Lung (tissue), 12 donors: ENCODE measurements around the gene SDK1. TPM values are rescaled to one million over a fixed set of nuclear protein-coding genes. Genes with fewer than 3 reads are reported as not detected.

Source experiments
- ATAC-seq: fragments of 200-7000 bp; cut with Tn5 transposase; one replicate; pipeline ENCODE4 v1.9.1; 2020; ENCODE audit warnings: moderate number of reproducible peaks; ENCODE audit not compliant: insufficient read depth, low FRiP score
- DNase-seq, 3 donors: peaks; one replicate each; pipeline ENCODE4 v3.0.0-alpha.2; 2013 to 2017
- H3K27ac ChIP-seq, 2 donors: one replicate each; pipeline ENCODE4 v1.5.1; 2013; ENCODE audit warnings: mild to moderate bottlenecking in 2 of 2, moderate library complexity in 2 of 2, control low read depth in 1 of 2, inconsistent platforms in 1 of 2, low read depth in 1 of 2, low read length in 1 of 2
- H3K27me3 ChIP-seq, 3 donors: one replicate each; pipeline ENCODE4 v1.5.1; 2013; ENCODE audit warnings: low read length in 2 of 3; ENCODE audit not compliant: control insufficient read depth in 3 of 3, insufficient read depth in 3 of 3
- H3K36me3 ChIP-seq, 4 donors: one replicate each; pipeline ENCODE4 v1.5.1; 2013; ENCODE audit warnings: low read length in 4 of 4, mild to moderate bottlenecking in 1 of 4, moderate library complexity in 1 of 4; ENCODE audit not compliant: control insufficient read depth in 4 of 4, insufficient read depth in 4 of 4
- H3K4me1 ChIP-seq, 5 donors: one replicate each; pipeline ENCODE4 v1.5.1; 2013; ENCODE audit warnings: low read length in 5 of 5, mild to moderate bottlenecking in 2 of 5, moderate library complexity in 1 of 5; ENCODE audit not compliant: control insufficient read depth in 5 of 5, insufficient read depth in 5 of 5
- H3K4me3 ChIP-seq: one replicate; pipeline ENCODE4 v1.5.1; 2013; ENCODE audit warnings: mild to moderate bottlenecking, control low read depth, moderate library complexity
- H3K9ac ChIP-seq, 2 donors: one replicate each; pipeline ENCODE4 v1.5.1; 2013; ENCODE audit warnings: low read length in 2 of 2, control low read depth in 1 of 2; ENCODE audit not compliant: insufficient read depth in 1 of 2
- H3K9me3 ChIP-seq, 4 donors: one replicate each; pipeline ENCODE4 v1.5.1; 2013; ENCODE audit warnings: low read length in 3 of 4, mild to moderate bottlenecking in 1 of 4, moderate library complexity in 1 of 4; ENCODE audit not compliant: control insufficient read depth in 4 of 4, insufficient read depth in 3 of 4
- WGBS, 2 donors: extraction: QIAGEN DNeasy Blood & Tissue Kit; methylation state at CpG; one replicate each; pipeline ENCODE4 v1.1.7; 2013; 5-methylcytosine and 5-hydroxymethylcytosine counted together
- polyA plus RNA-seq, 2 donors: library from polyadenylated mRNA; stranded (reverse); fragments of 200-250 nt; gene quantifications; one replicate each; pipeline ENCODE4 v1.2.1, GENCODE V29; 2013
- total RNA-seq, 2 donors: library from RNA; depleted of rRNA in 1 of 2; stranded (reverse); fragments of >200 nt in 1 of 2; gene quantifications; one replicate each; pipeline ENCODE4 v1.2.1, GENCODE V29; 2014 to 2021
- TF ChIP-seq, protein P1 (sequence below): IDR thresholded peaks from 2 replicates; pipeline ENCODE4 v1.5.1; 2012; ENCODE audit warnings: mild to moderate bottlenecking; ENCODE audit errors: control extremely low read depth, extremely low read depth
- donor health status: control.
- donor health status: control.
- donor health status: Bipolar disorder and iron deficiency.
- donor health status: healthy.
- donor health status: DM: yes; HTN: yes; CAD: no.

The SDK1 gene
- total and polyA plus RNA-seq, 4 donors = 3.7 to 30.1 (median 12.7) TPM

DNA sequence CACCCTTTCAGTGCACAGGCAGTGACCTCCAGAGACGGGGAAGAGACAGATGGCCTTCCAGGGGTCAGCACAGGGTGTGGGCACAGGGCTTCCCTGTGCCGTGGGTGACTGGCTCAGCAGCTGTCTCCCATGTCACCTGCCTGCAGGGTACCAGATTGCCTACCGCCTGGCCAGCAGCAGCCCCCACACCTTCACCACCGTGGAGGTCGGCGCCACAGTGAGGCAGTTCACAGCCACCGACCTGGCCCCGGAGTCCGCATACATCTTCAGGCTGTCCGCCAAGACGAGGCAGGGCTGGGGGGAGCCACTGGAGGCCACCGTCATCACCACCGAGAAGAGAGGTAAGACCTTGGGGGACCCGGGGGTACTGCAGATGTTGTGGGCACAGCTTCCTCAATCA, 844.5 kb downstream of the SDK1 start:
- TF ChIP-seq, protein P1, sequence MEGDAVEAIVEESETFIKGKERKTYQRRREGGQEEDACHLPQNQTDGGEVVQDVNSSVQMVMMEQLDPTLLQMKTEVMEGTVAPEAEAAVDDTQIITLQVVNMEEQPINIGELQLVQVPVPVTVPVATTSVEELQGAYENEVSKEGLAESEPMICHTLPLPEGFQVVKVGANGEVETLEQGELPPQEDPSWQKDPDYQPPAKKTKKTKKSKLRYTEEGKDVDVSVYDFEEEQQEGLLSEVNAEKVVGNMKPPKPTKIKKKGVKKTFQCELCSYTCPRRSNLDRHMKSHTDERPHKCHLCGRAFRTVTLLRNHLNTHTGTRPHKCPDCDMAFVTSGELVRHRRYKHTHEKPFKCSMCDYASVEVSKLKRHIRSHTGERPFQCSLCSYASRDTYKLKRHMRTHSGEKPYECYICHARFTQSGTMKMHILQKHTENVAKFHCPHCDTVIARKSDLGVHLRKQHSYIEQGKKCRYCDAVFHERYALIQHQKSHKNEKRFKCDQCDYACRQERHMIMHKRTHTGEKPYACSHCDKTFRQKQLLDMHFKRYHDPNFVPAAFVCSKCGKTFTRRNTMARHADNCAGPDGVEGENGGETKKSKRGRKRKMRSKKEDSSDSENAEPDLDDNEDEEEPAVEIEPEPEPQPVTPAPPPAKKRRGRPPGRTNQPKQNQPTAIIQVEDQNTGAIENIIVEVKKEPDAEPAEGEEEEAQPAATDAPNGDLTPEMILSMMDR = no peak
- Histone ChIP-seq H3K9me3 (peaks cover 0 to 9% (median 0%) of the 10 kb centered on the region in 4 donors), H3K4me1 (peaks cover 0 to 34% (median 4%) of the 10 kb centered on the region in 5 donors), H3K9ac (no peak overlapping the region), H3K4me3 (no peak overlapping the region), H3K27ac (no peak overlapping the region), H3K36me3 (peaks cover 0 to 4% (median 0%) of the 10 kb centered on the region in 4 donors), H3K27me3 (no peaks in the 10 kb centered on the region)
- ATAC-seq (no peak), DNase-seq (no peak)
- 80 to 94% methylated on average over 14 of the region's 14 CpGs for WGBS, 2 donors

DNA sequence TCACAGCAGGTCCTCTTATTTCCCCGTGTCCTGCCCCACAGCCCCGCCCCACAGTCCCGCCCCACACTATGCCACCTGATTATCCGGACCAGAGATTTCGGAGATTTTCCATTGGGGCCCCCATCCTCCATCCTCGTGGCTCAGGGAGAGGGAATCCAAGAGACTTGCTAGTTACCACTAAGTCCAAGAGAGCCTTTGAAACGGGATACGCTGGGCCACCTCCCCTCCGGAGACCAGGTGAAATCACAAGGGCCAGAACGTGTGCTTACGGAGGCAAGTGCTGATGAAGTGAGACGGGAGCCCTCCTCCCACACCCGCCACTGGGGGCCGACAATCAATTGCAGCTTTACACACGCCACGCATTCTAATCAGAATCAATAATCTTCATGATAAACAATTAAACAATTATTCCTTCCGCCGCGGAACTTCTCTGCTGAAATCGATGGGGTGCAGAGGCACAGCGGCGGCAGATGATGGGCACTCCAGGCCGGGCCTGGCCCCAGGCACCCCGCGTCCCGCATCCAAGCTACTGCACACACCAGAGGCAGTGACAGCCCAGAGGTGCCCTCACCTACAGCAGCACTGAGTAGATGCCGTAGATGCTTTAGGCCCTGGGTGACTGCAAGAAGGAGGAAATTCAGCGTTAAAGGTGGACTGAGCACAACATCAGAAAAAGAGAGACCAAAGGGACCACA, 847.0 kb downstream of the SDK1 start:
- H3K4me3 ChIP-seq = no peak overlapping the region
- TF ChIP-seq, protein P1 = no peak
- no peak overlapping the region for H3K27ac ChIP-seq
- peaks cover 0 to 31% (median 13%) of the 10 kb centered on the region in 5 donors for H3K4me1 ChIP-seq
- WGBS, 2 donors = 86 to 91% methylated on average over 28 of the region's 28 CpGs
- no peak for ATAC-seq
- no peak overlapping the region for H3K9ac ChIP-seq
- no peak for DNase-seq
- peaks cover 0 to 9% (median 0%) of the 10 kb centered on the region in 4 donors for H3K9me3 ChIP-seq
- peaks cover 0 to 10% (median 1%) of the 10 kb centered on the region in 4 donors for H3K36me3 ChIP-seq
- H3K27me3 ChIP-seq = no peaks in the 10 kb centered on the region

DNA sequence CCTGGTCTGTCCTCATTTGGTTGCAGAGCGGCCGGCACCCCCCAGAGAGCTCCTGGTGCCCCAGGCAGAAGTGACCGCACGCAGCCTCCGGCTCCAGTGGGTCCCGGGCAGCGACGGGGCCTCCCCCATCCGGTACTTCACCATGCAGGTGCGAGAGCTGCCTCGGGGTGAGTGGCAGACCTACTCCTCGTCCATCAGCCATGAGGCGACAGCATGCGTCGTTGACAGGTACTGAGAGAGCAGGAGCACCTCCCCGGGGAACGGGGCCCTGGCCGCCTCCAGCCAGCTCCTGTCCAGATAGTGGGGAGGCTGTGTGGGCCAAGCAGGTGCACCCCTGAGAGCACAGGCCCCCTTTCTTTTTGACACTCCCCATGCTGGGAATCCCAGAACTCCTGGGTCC, 848.2 kb downstream of the SDK1 start:
- Histone ChIP-seq H3K4me3 (no peak overlapping the region), H3K9ac (no peak overlapping the region), H3K27me3 (no peaks in the 10 kb centered on the region), H3K4me1 (peaks cover 0 to 32% (median 16%) of the 10 kb centered on the region in 5 donors), H3K36me3 (peaks cover 0 to 10% (median 1%) of the 10 kb centered on the region in 4 donors), H3K27ac (no peak overlapping the region), H3K9me3 (peaks cover 0 to 7% (median 0%) of the 10 kb centered on the region in 4 donors)
- TF ChIP-seq, protein P1 = no peak
- ATAC-seq (no peak), DNase-seq (no peak)
- 84 to 90% methylated on average over 18 of the region's 18 CpGs for WGBS, 2 donors
